DND-41 (cell line): ENCODE results near the gene LRRC4B.

Source experiments
- ATAC-seq: fragments of 200-7000 bp; cut with Tn5 transposase; 3 replicates; pipeline ENCODE4 v1.9.1; 2021; ENCODE audit warnings: low read depth; ENCODE audit not compliant: insufficient read depth
- DNase-seq: peaks from one replicate; pipeline ENCODE4 v3.0.0-alpha.2; 2020
- H2AFZ ChIP-seq: 2 replicates; pipeline ENCODE4 v1.6.0; 2012; ENCODE audit warnings: low read depth, low read length
- H3K27ac ChIP-seq: 2 replicates; pipeline ENCODE4 v1.5.1; 2012; ENCODE audit warnings: low read length, inconsistent platforms
- H3K27me3 ChIP-seq: fragments of 200-600 bp; sonication (generic); 2 replicates; pipeline ENCODE4 v1.6.0; 2012; ENCODE audit warnings: low read length, mild to moderate bottlenecking, inconsistent platforms; ENCODE audit not compliant: insufficient read depth, poor library complexity
- H3K36me3 ChIP-seq: 2 replicates; pipeline ENCODE4 v1.5.1; 2012; ENCODE audit warnings: low read length, inconsistent platforms; ENCODE audit not compliant: insufficient read depth
- H3K4me1 ChIP-seq: 2 replicates; pipeline ENCODE4 v1.5.1; 2012; ENCODE audit warnings: mild to moderate bottlenecking, low read length; ENCODE audit not compliant: insufficient read depth
- H3K4me2 ChIP-seq: 2 replicates; pipeline ENCODE4 v1.6.0; 2012; ENCODE audit warnings: mild to moderate bottlenecking, moderate library complexity, low read length, inconsistent platforms; ENCODE audit not compliant: insufficient read depth
- H3K4me3 ChIP-seq, 2 experiments: fragments of 200-600 bp in 1 of 2; shearing (Covaris generic) in 1 of 2; 2 replicates each; pipeline ENCODE4 v1.5.1; 2012 to 2016; ENCODE audit warnings: inconsistent platforms in 2 of 2, low read length in 2 of 2, mild to moderate bottlenecking in 2 of 2, low read depth in 1 of 2, moderate library complexity in 1 of 2
- H3K79me2 ChIP-seq: 2 replicates; pipeline ENCODE4 v1.6.0; 2012; ENCODE audit warnings: low read length, inconsistent platforms; ENCODE audit not compliant: insufficient read depth
- H3K9ac ChIP-seq: 2 replicates; pipeline ENCODE4 v1.6.0; 2012; ENCODE audit warnings: low read depth, mild to moderate bottlenecking, inconsistent platforms, low read length, moderate library complexity
- H3K9me3 ChIP-seq: 2 replicates; pipeline ENCODE4 v1.5.1; 2012; ENCODE audit warnings: low read length, moderate library complexity, mild to moderate bottlenecking, inconsistent platforms; ENCODE audit not compliant: insufficient read depth, severe bottlenecking
- H4K20me1 ChIP-seq: 2 replicates; pipeline ENCODE4 v1.6.0; 2012; ENCODE audit warnings: low read length; ENCODE audit not compliant: insufficient read depth
- EZH2 ChIP-seq: IDR thresholded peaks from 3 replicates; pipeline ENCODE4 v1.6.1; 2012; ENCODE audit warnings: borderline replicate concordance, low read depth, mild to moderate bottlenecking, moderate library complexity, low read length, inconsistent platforms; ENCODE audit not compliant: severe bottlenecking
- TF ChIP-seq, protein P1 (sequence below): IDR thresholded peaks from 2 replicates; pipeline ENCODE4 v1.5.1; 2012; ENCODE audit warnings: borderline replicate concordance, low read length, moderate library complexity, mild to moderate bottlenecking; ENCODE audit not compliant: poor library complexity, severe bottlenecking; ENCODE audit errors: extremely low read depth

The LRRC4B gene

GRCh38 chr19:50555450-50556281 is 12.6 kb downstream of the LRRC4B start:
- Histone ChIP-seq H3K36me3 (no peaks in the 10 kb centered on the region), H3K4me3 (no peak overlapping the region), H3K27me3 (peaks cover 2% of the 10 kb centered on the region), H3K27ac (no peak overlapping the region), H3K79me2 (no peaks in the 10 kb centered on the region), H3K4me2 (no peak overlapping the region), H4K20me1 (no peaks in the 10 kb centered on the region), H3K9me3 (no peaks in the 10 kb centered on the region), H2AFZ (no peak overlapping the region), H3K4me1 (0 out of 2 replicates have a peak, but pooled peaks cover 5% of the 10 kb centered on the region), H3K9ac (no peak overlapping the region)
- DNase-seq (no peak), ATAC-seq (no peak)
- TF ChIP-seq, protein P1, sequence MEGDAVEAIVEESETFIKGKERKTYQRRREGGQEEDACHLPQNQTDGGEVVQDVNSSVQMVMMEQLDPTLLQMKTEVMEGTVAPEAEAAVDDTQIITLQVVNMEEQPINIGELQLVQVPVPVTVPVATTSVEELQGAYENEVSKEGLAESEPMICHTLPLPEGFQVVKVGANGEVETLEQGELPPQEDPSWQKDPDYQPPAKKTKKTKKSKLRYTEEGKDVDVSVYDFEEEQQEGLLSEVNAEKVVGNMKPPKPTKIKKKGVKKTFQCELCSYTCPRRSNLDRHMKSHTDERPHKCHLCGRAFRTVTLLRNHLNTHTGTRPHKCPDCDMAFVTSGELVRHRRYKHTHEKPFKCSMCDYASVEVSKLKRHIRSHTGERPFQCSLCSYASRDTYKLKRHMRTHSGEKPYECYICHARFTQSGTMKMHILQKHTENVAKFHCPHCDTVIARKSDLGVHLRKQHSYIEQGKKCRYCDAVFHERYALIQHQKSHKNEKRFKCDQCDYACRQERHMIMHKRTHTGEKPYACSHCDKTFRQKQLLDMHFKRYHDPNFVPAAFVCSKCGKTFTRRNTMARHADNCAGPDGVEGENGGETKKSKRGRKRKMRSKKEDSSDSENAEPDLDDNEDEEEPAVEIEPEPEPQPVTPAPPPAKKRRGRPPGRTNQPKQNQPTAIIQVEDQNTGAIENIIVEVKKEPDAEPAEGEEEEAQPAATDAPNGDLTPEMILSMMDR, result no peak
- no peak for TF ChIP-seq EZH2

DNA sequence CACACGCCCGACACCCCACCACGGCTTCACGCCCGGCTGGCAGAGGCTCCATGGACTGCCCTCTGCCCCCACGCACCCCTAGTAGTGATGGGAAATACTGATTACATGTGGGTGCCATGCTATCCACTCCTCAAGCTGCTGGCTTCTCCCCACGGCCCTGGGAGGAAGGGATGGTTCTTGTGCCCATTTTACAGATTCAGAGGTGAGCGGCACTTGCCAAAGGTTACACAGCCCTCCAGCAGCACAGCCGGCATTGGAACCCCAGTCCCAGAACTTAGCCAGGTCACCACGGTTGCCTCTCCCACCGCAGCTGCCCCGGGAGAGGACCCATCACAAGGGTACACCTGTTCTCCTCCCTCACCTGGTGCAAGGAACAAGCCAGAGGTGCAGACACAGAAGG is 13.2 kb downstream of the LRRC4B start:
- Histone ChIP-seq H3K4me3 (no peak overlapping the region), H3K4me2 (no peak overlapping the region), H3K79me2 (no peaks in the 10 kb centered on the region), H2AFZ (no peak overlapping the region), H3K27me3 (peaks cover 2% of the 10 kb centered on the region), H3K4me1 (0 out of 2 replicates have a peak, but pooled peaks cover 5% of the 10 kb centered on the region), H4K20me1 (no peaks in the 10 kb centered on the region), H3K9me3 (no peaks in the 10 kb centered on the region), H3K27ac (no peak overlapping the region), H3K9ac (no peak overlapping the region), H3K36me3 (no peaks in the 10 kb centered on the region)
- TF ChIP-seq EZH2, result no peak
- TF ChIP-seq, protein P1, result no peak
- DNase-seq, result no peak
- no peak for ATAC-seq

- Histone ChIP-seq H3K36me3 (no peaks in the 10 kb centered on the region), H4K20me1 (no peaks in the 10 kb centered on the region), H3K4me3 (no peak overlapping the region), H3K27me3 (peaks cover 2% of the 10 kb centered on the region), H3K4me1 (0 out of 2 replicates have a peak, but pooled peaks cover 5% of the 10 kb centered on the region), H3K27ac (no peak overlapping the region), H3K4me2 (no peak overlapping the region), H3K9ac (no peak overlapping the region), H3K79me2 (no peaks in the 10 kb centered on the region), H3K9me3 (no peaks in the 10 kb centered on the region), H2AFZ (no peak overlapping the region)
- no peak for DNase-seq
- TF ChIP-seq, protein P1, result no peak
- TF ChIP-seq EZH2, result no peak
- ATAC-seq, result no peak
Measured at GRCh38 chr19:50554212-50554611, 14.0 kb downstream of the LRRC4B start.
